GM13976 (cell line): ENCODE results near the gene ATP8B3.

Experiments used
- DNase-seq: peaks from one replicate; pipeline ENCODE4 v3.0.0; 2012; ENCODE audit warnings: low spot score
- CTCF ChIP-seq: IDR thresholded peaks from 2 replicates; pipeline ENCODE4 v1.5.1; 2012; ENCODE audit warnings: borderline replicate concordance, mild to moderate bottlenecking; ENCODE audit not compliant: insufficient read depth; ENCODE audit errors: extremely low read depth, missing control alignments, control extremely low read depth
- in situ Hi-C: fragments of 300-500 bp; cut with MboI; formaldehyde crosslinking; loops from one replicate; pipeline ENCODE4 v1.12.0; 2022; ENCODE audit warnings: low sequenced_read_pairs, mixed read lengths, inconsistent platforms; ENCODE audit not compliant: unreplicated experiment

The ATP8B3 gene

GRCh38 chr19:1839658-1840540 is 27.8 kb upstream of the ATP8B3 start:
- TF ChIP-seq CTCF = no peak

GRCh38 chr19:1837625-1838105 is 25.6 kb upstream of the ATP8B3 start:
- in situ Hi-C loops = no loop called here
- DNase-seq = peak; percentile 89
- TF ChIP-seq CTCF = peak; percentile 94

More at GRCh38 chr19:1839658-1840540, 27.8 kb upstream of the ATP8B3 start:
- in situ Hi-C loops = no loop called here
- no peak for DNase-seq

- TF ChIP-seq CTCF = no peak
- in situ Hi-C loops = no loop called here
- no peak for DNase-seq
These were observed 25.1 kb upstream of the ATP8B3 start for GRCh38 chr19:1837222-1837565.

GRCh38 chr19:1836458-1837221 is 24.6 kb upstream of the ATP8B3 start:
- in situ Hi-C loops = no loop called here
- TF ChIP-seq CTCF = no peak
- DNase-seq = no peak

GRCh38 chr19:1833540-1833939 is 21.5 kb upstream of the ATP8B3 start:
- no peak for TF ChIP-seq CTCF
- in situ Hi-C loops = no loop called here
- DNase-seq = no peak

- no peak for DNase-seq
- in situ Hi-C loops = no loop called here
- no peak for TF ChIP-seq CTCF
These were observed 20.1 kb upstream of the ATP8B3 start for GRCh38 chr19:1832046-1832663.
